Right ventricle myocardium inferior (tissue), 1 donor: ENCODE measurements around the gene WNT1. TPM values are rescaled to one million over a fixed set of nuclear protein-coding genes. Genes with fewer than 3 reads are reported as not detected.
A peak's percentile ranks its signal among the peaks of the same experiment; 100 is the strongest.

Source experiments
- ATAC-seq: fragments of 200-7000 bp; cut with Tn5 transposase; one replicate; pipeline ENCODE4 v1.9.1; 2020; ENCODE audit warnings: mild to moderate bottlenecking, moderate library complexity
- DNase-seq: peaks from one replicate; pipeline ENCODE4 v3.0.0; 2021; ENCODE audit errors: missing footprints
- intact Hi-C: fragments of 100-400 bp; cut with DNase I; formaldehyde crosslinking; loops from one replicate; pipeline ENCODE4 v1.11.0; 2022
- long read RNA-seq: library from polyadenylated mRNA; unstranded; transcript quantifications from one replicate; pipeline ENCODE4 v2.0.0, GENCODE V29; 2021
- total RNA-seq: library from RNA; stranded (reverse); fragmentation: NEBNext Ultra II Directional; extraction: Animal tissue kit (Norgen Biotek cat#: 25700); gene quantifications from one replicate; pipeline ENCODE4 v1.2.1, GENCODE V29; 2021
- donor health status: DM: no; HTN: yes; CAD: no; lungs with severe emphysema.

The WNT1 gene
- total RNA-seq: not detected
- long read RNA-seq: 0 reads

GRCh38 chr12:48978291-48978740, at the start of gene WNT1:
Gene WNT1 (plus strand): TSS chr12:48978322. CDS start chr12:48978651, 329 bp downstream.
- intact Hi-C loops: no loop called here
- DNase-seq (no peak), ATAC-seq (no peak)

- DNase-seq (no peak), ATAC-seq (no peak)
- intact Hi-C loops: no loop called here
Observed at GRCh38 chr12:48929551-48929950, 48.6 kb upstream of the WNT1 start.

- intact Hi-C loops: loop anchor here (10.0 kb wide), 1 partner anchor 64 kb away; the partner anchor contains the start of gene DDN
- DNase-seq (no peak), ATAC-seq (no peak)
Observed at GRCh38 chr12:48930475-48930874, 47.6 kb upstream of the WNT1 start.

- intact Hi-C loops: loop anchor here (10.0 kb wide), 1 partner anchor 62 kb away; the partner anchor contains the start of gene DDN
- ATAC-seq (no peak), DNase-seq (no peak)
Observed at GRCh38 chr12:48932878-48933277, 45.2 kb upstream of the WNT1 start.

GRCh38 chr12:48933664-48934311, 44.3 kb upstream of the WNT1 start:
- no peak for DNase-seq
- intact Hi-C loops: loop anchor here (10.0 kb wide), 1 partner anchor 61 kb away; the partner anchor contains the start of gene DDN
- ATAC-seq: no peak

GRCh38 chr12:48934312-48934706, 43.8 kb upstream of the WNT1 start:
- ATAC-seq: no peak
- DNase-seq: no peak
- intact Hi-C loops: loop anchor here (10.0 kb wide), 1 partner anchor 60 kb away; the partner anchor contains the start of gene DDN

GRCh38 chr12:48936379-48936979, 41.6 kb upstream of the WNT1 start:
- DNase-seq (peak; percentile 71), ATAC-seq (peak; percentile 67)
- intact Hi-C loops: loop anchor here (2.0 to 10.0 kb wide), 2 partner anchors 58 to 84 kb away; partner anchors contain the start of genes DDN and DDX23

- ATAC-seq: no peak
- intact Hi-C loops: loop anchor here (2.0 to 10.0 kb wide), 2 partner anchors 58 to 84 kb away; partner anchors contain the start of genes DDN and DDX23
- DNase-seq: peak; percentile 68
Observed at GRCh38 chr12:48937170-48937569, 41.0 kb upstream of the WNT1 start.

GRCh38 chr12:48938805-48939204, 39.3 kb upstream of the WNT1 start:
- intact Hi-C loops: loop anchor here (10.0 kb wide), 1 partner anchor 56 kb away; the partner anchor contains the start of gene DDN
- ATAC-seq: no peak
- DNase-seq: no peak

GRCh38 chr12:48940181-48940580, 37.9 kb upstream of the WNT1 start:
- intact Hi-C loops: no loop called here
- no peak for DNase-seq
- no peak for ATAC-seq

- no peak for ATAC-seq
- DNase-seq: no peak
- intact Hi-C loops: no loop called here
Observed at GRCh38 chr12:48943221-48943620, 34.9 kb upstream of the WNT1 start.

- DNase-seq (no peak), ATAC-seq (no peak)
- intact Hi-C loops: no loop called here
Observed at GRCh38 chr12:48946205-48946604, 31.9 kb upstream of the WNT1 start.

GRCh38 chr12:48946943-48947342, 31.2 kb upstream of the WNT1 start:
- no peak for ATAC-seq
- intact Hi-C loops: no loop called here

GRCh38 chr12:48947727-48948126, 30.4 kb upstream of the WNT1 start:
- intact Hi-C loops: no loop called here
- DNase-seq (no peak), ATAC-seq (no peak)

More at GRCh38 chr12:48946943-48947342, 31.2 kb upstream of the WNT1 start:
- no peak for DNase-seq

GRCh38 chr12:48952691-48953090, 25.4 kb upstream of the WNT1 start:
- ATAC-seq (no peak), DNase-seq (no peak)
- intact Hi-C loops: no loop called here

- DNase-seq: no peak
- no peak for ATAC-seq
- intact Hi-C loops: no loop called here
Observed at GRCh38 chr12:48954061-48954460, 24.1 kb upstream of the WNT1 start.

- ATAC-seq: no peak
- DNase-seq: no peak
- intact Hi-C loops: no loop called here
Observed at GRCh38 chr12:48954841-48955501, 23.2 kb upstream of the WNT1 start.

- ATAC-seq: peak; percentile 92
Observed at GRCh38 chr12:48956279-48957140, 21.6 kb upstream of the WNT1 start.

More at GRCh38 chr12:48956279-48957140, 21.6 kb upstream of the WNT1 start:
- intact Hi-C loops: no loop called here
- DNase-seq: peak; percentile 91
